Suprapubic skin (tissue), 4 donors: ENCODE data around the gene SLC22A1. TPM values are rescaled to one million over a fixed set of nuclear protein-coding genes. Genes with fewer than 3 reads are reported as not detected.

Experiments
- DNase-seq, 2 donors: peaks; one replicate each; pipeline ENCODE4 v3.0.0-alpha.2; 2019; ENCODE audit warnings: low spot score in 2 of 2
- H3K27ac ChIP-seq: fragments of 200-600 bp; sonication (generic); one replicate; pipeline ENCODE4 v1.5.1; 2019
- H3K27me3 ChIP-seq: fragments of 200-600 bp; sonication (generic); one replicate; pipeline ENCODE4 v1.5.1; 2019
- H3K36me3 ChIP-seq: fragments of 200-600 bp; sonication (generic); one replicate; pipeline ENCODE4 v1.5.1; 2019
- H3K4me1 ChIP-seq: fragments of 200-600 bp; sonication (generic); one replicate; pipeline ENCODE4 v1.5.1; 2019
- H3K4me3 ChIP-seq: fragments of 200-600 bp; sonication (generic); one replicate; pipeline ENCODE4 v1.5.1; 2019; ENCODE audit warnings: mild to moderate bottlenecking
- H3K9me3 ChIP-seq: fragments of 200-600 bp; sonication (generic); one replicate; pipeline ENCODE4 v1.5.1; 2019
- EP300 ChIP-seq: sonication (generic); formaldehyde crosslinking; IDR thresholded peaks from one replicate; pipeline ENCODE4 v1.6.1; 2017; ENCODE audit warnings: antibody characterized with exemption
- POLR2A ChIP-seq, 2 donors: fragments of 450-650 bp; IDR thresholded peaks; one replicate each; pipeline ENCODE4 v1.6.1; 2017; ENCODE audit warnings: antibody characterized with exemption in 2 of 2, mild to moderate bottlenecking in 2 of 2, moderate library complexity in 2 of 2
- POLR2AphosphoS5 ChIP-seq, 3 donors: sonication (generic); formaldehyde crosslinking; IDR thresholded peaks; one replicate each; pipeline ENCODE4 v1.6.1; 2017; ENCODE audit warnings: antibody characterized with exemption in 3 of 3
- WGBS: methylation state at CpG from one replicate; pipeline ENCODE4 v1.1.5; 2018; 5-methylcytosine and 5-hydroxymethylcytosine counted together
- total RNA-seq, 4 donors: library from RNA; depleted of rRNA; stranded (reverse); fragments of >200 nt; gene quantifications; one replicate each; pipeline ENCODE4 v1.1.0, GENCODE V29; 2016
- TF ChIP-seq, protein P1 (sequence below), 2 donors: fragments of 200-600 bp in 1 of 2; fragments of 450-650 bp in 1 of 2; sonication (generic) in 1 of 2; IDR thresholded peaks; one replicate each; pipeline ENCODE4 v1.5.1; 2016 to 2019; ENCODE audit warnings: antibody characterized with exemption in 2 of 2, mild to moderate bottlenecking in 1 of 2, moderate library complexity in 1 of 2

Gene SLC22A1
- total RNA-seq, 4 donors from 2014 or later: 0.26 to 3.9 (median 3.3) TPM; not detected in 1

DNA sequence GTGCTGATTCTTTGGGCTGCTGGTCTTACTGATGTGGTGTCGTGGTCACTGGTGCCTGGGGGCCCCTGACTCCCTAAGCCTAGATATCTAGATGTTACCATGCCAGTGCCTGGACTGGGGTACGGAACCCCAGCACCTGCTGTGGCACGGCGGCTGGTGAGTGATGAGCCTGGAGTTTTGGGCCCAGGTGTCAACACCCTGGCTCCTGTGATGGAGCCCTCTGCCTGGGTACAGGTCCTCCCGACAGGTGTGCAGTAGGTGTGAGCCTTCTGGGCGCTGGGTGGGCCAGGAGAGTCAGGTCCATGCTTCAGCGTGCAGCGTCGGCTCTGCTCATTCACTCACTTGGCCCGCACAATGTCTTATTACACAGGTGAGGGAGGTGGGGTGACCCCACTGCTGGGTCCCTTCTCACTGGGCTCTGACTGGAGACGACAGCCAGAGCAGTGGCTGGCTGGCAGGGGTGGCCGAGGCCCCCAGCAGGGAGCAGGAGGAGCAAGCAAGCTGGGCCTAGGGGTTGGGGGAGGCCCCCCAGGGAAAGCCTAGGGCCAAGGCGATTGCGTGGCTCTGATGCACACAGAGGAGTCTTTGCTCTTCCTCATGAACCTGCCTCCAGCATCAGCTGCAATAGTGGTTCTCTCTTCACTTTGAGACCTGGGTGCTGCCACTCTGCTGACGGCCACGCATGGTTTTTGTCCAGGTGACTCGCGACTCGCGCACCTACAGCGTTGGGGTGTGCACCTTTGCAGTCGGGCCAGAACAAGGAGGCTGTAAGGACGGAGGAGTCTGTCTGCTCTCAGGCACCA lies 42.5 kb upstream of the SLC22A1 start:
- TF ChIP-seq POLR2AphosphoS5 (IDR thresholded peaks at IDR 0.05) (no peak), EP300 (no peak), POLR2A (IDR thresholded peaks at IDR 0.05) (no peak)
- TF ChIP-seq, protein P1, sequence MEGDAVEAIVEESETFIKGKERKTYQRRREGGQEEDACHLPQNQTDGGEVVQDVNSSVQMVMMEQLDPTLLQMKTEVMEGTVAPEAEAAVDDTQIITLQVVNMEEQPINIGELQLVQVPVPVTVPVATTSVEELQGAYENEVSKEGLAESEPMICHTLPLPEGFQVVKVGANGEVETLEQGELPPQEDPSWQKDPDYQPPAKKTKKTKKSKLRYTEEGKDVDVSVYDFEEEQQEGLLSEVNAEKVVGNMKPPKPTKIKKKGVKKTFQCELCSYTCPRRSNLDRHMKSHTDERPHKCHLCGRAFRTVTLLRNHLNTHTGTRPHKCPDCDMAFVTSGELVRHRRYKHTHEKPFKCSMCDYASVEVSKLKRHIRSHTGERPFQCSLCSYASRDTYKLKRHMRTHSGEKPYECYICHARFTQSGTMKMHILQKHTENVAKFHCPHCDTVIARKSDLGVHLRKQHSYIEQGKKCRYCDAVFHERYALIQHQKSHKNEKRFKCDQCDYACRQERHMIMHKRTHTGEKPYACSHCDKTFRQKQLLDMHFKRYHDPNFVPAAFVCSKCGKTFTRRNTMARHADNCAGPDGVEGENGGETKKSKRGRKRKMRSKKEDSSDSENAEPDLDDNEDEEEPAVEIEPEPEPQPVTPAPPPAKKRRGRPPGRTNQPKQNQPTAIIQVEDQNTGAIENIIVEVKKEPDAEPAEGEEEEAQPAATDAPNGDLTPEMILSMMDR (IDR thresholded peaks at IDR 0.05): no peak

DNA sequence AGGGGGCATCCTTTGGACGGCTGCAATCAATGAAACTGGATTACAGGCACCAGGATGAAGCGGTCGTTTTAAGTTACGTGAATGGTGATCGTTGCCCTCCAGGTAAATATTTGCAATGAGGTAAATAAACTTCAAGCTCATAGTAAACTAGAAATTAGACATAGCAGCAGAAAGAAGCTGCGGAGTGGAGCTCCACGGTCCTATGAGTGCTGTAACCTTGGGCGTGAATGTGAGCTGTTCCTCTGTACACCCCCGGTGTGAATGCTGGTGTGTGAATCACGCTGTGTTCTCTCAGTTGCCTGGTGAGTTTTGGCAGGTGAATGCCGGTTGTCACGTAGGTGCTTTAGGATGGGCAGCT lies 42.0 kb upstream of the SLC22A1 start:
- no peak overlapping the region for H3K27ac ChIP-seq
- no peaks in the 10 kb centered on the region for H3K4me1 ChIP-seq
- H3K4me3 ChIP-seq: no peak overlapping the region
- TF ChIP-seq POLR2A (IDR thresholded peaks at IDR 0.05) (no peak), EP300 (no peak), POLR2AphosphoS5 (IDR thresholded peaks at IDR 0.05) (no peak)
- TF ChIP-seq, protein P1 (IDR thresholded peaks at IDR 0.05): no peak
- H3K9me3 ChIP-seq: no peaks in the 10 kb centered on the region
- no peaks in the 10 kb centered on the region for H3K27me3 ChIP-seq
- no peak for DNase-seq
- peaks cover 100% of the 10 kb centered on the region for H3K36me3 ChIP-seq
- 96% methylated on average over 12 of the region's 12 CpGs for WGBS

More for the DNA sequence above, 42.5 kb upstream of the SLC22A1 start:
- no peaks in the 10 kb centered on the region for H3K9me3 ChIP-seq
- H3K36me3 ChIP-seq: peaks cover 100% of the 10 kb centered on the region
- DNase-seq: no peak
- WGBS: 100% methylated on average over 6 of the region's 23 CpGs
- no peaks in the 10 kb centered on the region for H3K4me1 ChIP-seq
- H3K27me3 ChIP-seq: no peaks in the 10 kb centered on the region
- no peak overlapping the region for H3K4me3 ChIP-seq
- H3K27ac ChIP-seq: no peak overlapping the region

DNA sequence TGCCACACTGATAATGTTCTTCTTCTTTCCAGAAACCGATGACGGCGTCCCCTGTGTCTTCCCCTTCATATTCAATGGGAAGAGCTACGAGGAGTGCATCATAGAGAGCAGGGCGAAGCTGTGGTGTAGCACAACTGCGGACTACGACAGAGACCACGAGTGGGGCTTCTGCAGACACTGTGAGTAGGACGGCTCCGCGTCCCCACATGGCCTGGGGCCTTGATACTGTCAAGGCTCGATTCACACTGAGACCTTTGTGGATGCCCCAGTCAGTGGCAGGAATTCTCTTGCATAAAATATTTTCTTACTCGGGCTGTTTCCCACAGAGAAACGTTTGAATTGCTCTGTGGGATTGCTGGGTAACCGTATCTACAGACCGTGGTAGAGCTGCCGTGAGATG lies 41.5 kb upstream of the SLC22A1 start:
- Histone ChIP-seq H3K27me3 (no peaks in the 10 kb centered on the region), H3K4me3 (no peak overlapping the region), H3K9me3 (no peaks in the 10 kb centered on the region), H3K36me3 (peaks cover 100% of the 10 kb centered on the region), H3K4me1 (no peaks in the 10 kb centered on the region), H3K27ac (no peak overlapping the region)
- WGBS: 96% methylated on average over 16 of the region's 17 CpGs
- DNase-seq: no peak
- TF ChIP-seq, protein P1 (IDR thresholded peaks at IDR 0.05): no peak
- TF ChIP-seq POLR2A (IDR thresholded peaks at IDR 0.05) (no peak), POLR2AphosphoS5 (IDR thresholded peaks at IDR 0.05) (no peak), EP300 (no peak)

DNA sequence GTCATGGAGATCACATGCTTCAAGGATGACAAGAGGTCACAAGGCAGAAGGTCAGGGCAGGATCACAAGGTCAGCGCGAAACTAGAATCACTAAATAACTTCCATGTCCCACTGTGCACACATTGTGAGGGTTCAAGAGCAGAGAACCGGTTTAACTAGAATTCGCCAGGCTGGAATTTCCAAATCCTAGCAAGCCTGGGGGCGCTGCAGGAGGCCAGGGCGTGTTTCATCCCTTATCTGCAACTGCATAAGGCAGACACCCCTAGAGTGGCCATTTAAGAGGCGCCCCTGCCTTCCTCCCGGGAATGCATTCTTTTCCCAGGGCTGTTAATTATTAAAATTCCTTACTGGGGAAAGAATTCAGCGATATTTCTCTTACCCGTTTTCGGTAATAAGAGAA lies 40.2 kb upstream of the SLC22A1 start:
- no peak for TF ChIP-seq EP300
- TF ChIP-seq, protein P1 (IDR thresholded peaks at IDR 0.05): no peak
- no peak for TF ChIP-seq POLR2AphosphoS5 (IDR thresholded peaks at IDR 0.05)
- Histone ChIP-seq H3K9me3 (no peaks in the 10 kb centered on the region), H3K27ac (no peak overlapping the region), H3K4me3 (no peak overlapping the region), H3K27me3 (no peaks in the 10 kb centered on the region), H3K36me3 (peaks cover 100% of the 10 kb centered on the region), H3K4me1 (no peaks in the 10 kb centered on the region)
- 77% methylated on average over 11 of the region's 11 CpGs for WGBS
- DNase-seq: no peak

DNA sequence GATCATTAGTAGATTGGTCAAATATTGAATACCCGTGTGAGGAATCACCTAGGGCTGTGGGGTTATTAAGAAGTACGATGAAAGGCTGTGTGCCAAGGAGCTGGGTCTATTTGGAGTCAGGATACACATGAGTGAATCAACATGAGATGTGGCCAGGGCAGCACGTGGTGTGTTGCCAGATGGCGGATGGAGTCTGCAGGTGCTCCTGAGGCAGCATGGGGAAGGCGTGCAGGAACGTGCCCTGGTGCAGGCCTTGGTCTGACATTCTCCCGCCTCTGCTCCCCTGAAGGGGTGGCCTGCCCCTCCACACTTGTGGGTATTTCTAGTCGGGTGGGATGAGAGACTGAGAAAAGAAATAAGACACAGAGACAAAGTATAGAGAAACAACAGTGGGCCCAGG lies 39.0 kb upstream of the SLC22A1 start:
- Histone ChIP-seq H3K4me3 (no peak overlapping the region), H3K36me3 (peaks cover 100% of the 10 kb centered on the region), H3K9me3 (no peaks in the 10 kb centered on the region), H3K27me3 (no peaks in the 10 kb centered on the region), H3K4me1 (no peaks in the 10 kb centered on the region), H3K27ac (no peak overlapping the region)
- DNase-seq: no peak
- TF ChIP-seq POLR2A (IDR thresholded peaks at IDR 0.05) (no peak), POLR2AphosphoS5 (IDR thresholded peaks at IDR 0.05) (no peak), EP300 (no peak)
- TF ChIP-seq, protein P1 (IDR thresholded peaks at IDR 0.05): no peak
- WGBS: 72% methylated on average over 8 of the region's 8 CpGs
